B cell (primary cell): ENCODE results near the gene SIRT7.

ENCODE experiments used
- CTCF ChIP-seq: fragments of 200-600 bp; IDR thresholded peaks from one replicate; pipeline ENCODE4 v1.8.0; 2022; ENCODE audit warnings: antibody characterized with exemption, mild to moderate bottlenecking
- EZH2 ChIP-seq: IDR thresholded peaks from 2 replicates; pipeline ENCODE4 v1.6.1; 2012; ENCODE audit warnings: borderline replicate concordance, low read depth, mild to moderate bottlenecking, moderate library complexity, low read length; ENCODE audit not compliant: insufficient read depth, poor library complexity, severe bottlenecking

- TF ChIP-seq CTCF: no peak
- TF ChIP-seq EZH2: no peak
Observed at GRCh38 chr17:81930142-81931125, 12.5 kb upstream of the SIRT7 start.
